Naive B cell (primary cell): Measurements from ENCODE around the gene NUP62CL. TPM values are rescaled to one million over a fixed set of nuclear protein-coding genes. Genes with fewer than 3 reads are reported as not detected.
"Not testable (repeated sequence)": the region's sequence is repeated elsewhere in the genome, so short reads cannot be mapped to it uniquely, and the experiment has no call there.

Experiments
- ATAC-seq, 2 donors: fragments of 150-1000 bp; cut with Tn5 transposase; 2 replicates each; pipeline ENCODE4 v1.10.0; 2021; ENCODE audit warnings: low read depth in 2 of 2, mild to moderate bottlenecking in 2 of 2, moderate library complexity in 2 of 2
- DNase-seq: peaks from one replicate; pipeline ENCODE4 v3.0.0; 2022
- H3K27ac Mint-ChIP-seq, 6 donors: one replicate each; pipeline ENCODE4 v1.8.0; 2020 to 2022; ENCODE audit warnings: mild to moderate bottlenecking in 6 of 6, mixed read lengths in 6 of 6, moderate library complexity in 5 of 6, inconsistent platforms in 2 of 6
- H3K27me3 Mint-ChIP-seq, 3 donors: one replicate each; pipeline ENCODE4 v1.8.0; 2021 to 2022; ENCODE audit warnings: mixed read lengths in 3 of 3, mild to moderate bottlenecking in 1 of 3
- H3K36me3 Mint-ChIP-seq, 2 donors: one replicate each; pipeline ENCODE4 v1.8.0; 2020 to 2022; ENCODE audit warnings: mixed read lengths in 2 of 2, inconsistent platforms in 1 of 2, mild to moderate bottlenecking in 1 of 2
- H3K4me1 Mint-ChIP-seq, 3 donors: one replicate each; pipeline ENCODE4 v1.8.0; 2020 to 2022; ENCODE audit warnings: mixed read lengths in 3 of 3, inconsistent platforms in 1 of 3, mild to moderate bottlenecking in 1 of 3, moderate library complexity in 1 of 3
- H3K4me3 Mint-ChIP-seq, 8 donors: one replicate each; pipeline ENCODE4 v1.8.0; 2020 to 2022; ENCODE audit warnings: mild to moderate bottlenecking in 8 of 8, mixed read lengths in 8 of 8, moderate library complexity in 8 of 8, inconsistent platforms in 2 of 8
- H3K9me3 Mint-ChIP-seq, 7 donors: one replicate each; pipeline ENCODE4 v1.8.0; 2020 to 2022; ENCODE audit warnings: mixed read lengths in 7 of 7, mild to moderate bottlenecking in 5 of 7, inconsistent platforms in 2 of 7, moderate library complexity in 1 of 7
- polyA plus RNA-seq, 6 donors: library from polyadenylated mRNA; unstranded; fragments of 300-500 nt; fragmentation: Illumina TruSeq; gene quantifications; one replicate each; pipeline ENCODE4 v1.2.3, GENCODE V29; 2021; ENCODE audit warnings: low read depth in 6 of 6

NUP62CL gene
- polyA plus RNA-seq, 6 donors from 2014 or later = 0.86 to 4.5 (median 1.8) TPM; not detected in 1

GRCh38 chrX:107171369-107172102 lies 34.7 kb downstream of the NUP62CL start:
- ATAC-seq (no peak), DNase-seq (no peak)
- Mint-ChIP-seq H3K27ac (no peak overlapping the region), H3K9me3 (peaks cover 0 to 2% (median 0%) of the 10 kb centered on the region in 7 donors), H3K36me3 (no peaks in the 10 kb centered on the region), H3K4me1 (no peaks in the 10 kb centered on the region), H3K4me3 (no peak overlapping the region), H3K27me3 (peaks cover 0 to 7% (median 0%) of the 10 kb centered on the region in 3 donors)

GRCh38 chrX:107168712-107169111 lies 37.5 kb downstream of the NUP62CL start:
- Mint-ChIP-seq H3K9me3 (peaks cover 0 to 2% (median 0%) of the 10 kb centered on the region in 7 donors), H3K27ac (no peak overlapping the region), H3K4me3 (no peak overlapping the region), H3K4me1 (no peaks in the 10 kb centered on the region), H3K27me3 (no peaks in the 10 kb centered on the region), H3K36me3 (no peaks in the 10 kb centered on the region)
- ATAC-seq (no peak), DNase-seq (no peak)

- no peak overlapping the region for H3K4me3 Mint-ChIP-seq
- ATAC-seq = no peak
- peaks cover 0 to 2% (median 0%) of the 10 kb centered on the region in 7 donors for H3K9me3 Mint-ChIP-seq
- no peaks in the 10 kb centered on the region for H3K27me3 Mint-ChIP-seq
- H3K4me1 Mint-ChIP-seq = no peaks in the 10 kb centered on the region
- no peak for DNase-seq
- no peak overlapping the region for H3K27ac Mint-ChIP-seq
- no peaks in the 10 kb centered on the region for H3K36me3 Mint-ChIP-seq
Measured at GRCh38 chrX:107168257-107168656, 38.0 kb downstream of the NUP62CL start.

GRCh38 chrX:107167163-107167921 lies 38.9 kb downstream of the NUP62CL start:
- Mint-ChIP-seq H3K4me3 (no peak overlapping the region), H3K9me3 (peaks cover 0 to 2% (median 0%) of the 10 kb centered on the region in 7 donors), H3K27me3 (no peaks in the 10 kb centered on the region), H3K4me1 (no peaks in the 10 kb centered on the region), H3K36me3 (no peaks in the 10 kb centered on the region), H3K27ac (peak overlapping the region in 1 of 6 donors; percentile 18)
- no peak for ATAC-seq
- no peak for DNase-seq

GRCh38 chrX:107157618-107158017 lies 48.6 kb downstream of the NUP62CL start:
- H3K27ac Mint-ChIP-seq, H3K9me3 Mint-ChIP-seq, ATAC-seq, H3K4me3 Mint-ChIP-seq, DNase-seq, H3K4me1 Mint-ChIP-seq, H3K27me3 Mint-ChIP-seq, H3K36me3 Mint-ChIP-seq: not testable (repeated sequence)

GRCh38 chrX:107155621-107156430 lies 50.4 kb downstream of the NUP62CL start:
- not testable (repeated sequence) for H3K4me1 Mint-ChIP-seq, H3K27me3 Mint-ChIP-seq, DNase-seq, H3K36me3 Mint-ChIP-seq, H3K9me3 Mint-ChIP-seq, ATAC-seq, H3K27ac Mint-ChIP-seq
- peak overlapping the region in 7 of 8 donors; percentile 15 to 67 (median 42) for H3K4me3 Mint-ChIP-seq

DNA sequence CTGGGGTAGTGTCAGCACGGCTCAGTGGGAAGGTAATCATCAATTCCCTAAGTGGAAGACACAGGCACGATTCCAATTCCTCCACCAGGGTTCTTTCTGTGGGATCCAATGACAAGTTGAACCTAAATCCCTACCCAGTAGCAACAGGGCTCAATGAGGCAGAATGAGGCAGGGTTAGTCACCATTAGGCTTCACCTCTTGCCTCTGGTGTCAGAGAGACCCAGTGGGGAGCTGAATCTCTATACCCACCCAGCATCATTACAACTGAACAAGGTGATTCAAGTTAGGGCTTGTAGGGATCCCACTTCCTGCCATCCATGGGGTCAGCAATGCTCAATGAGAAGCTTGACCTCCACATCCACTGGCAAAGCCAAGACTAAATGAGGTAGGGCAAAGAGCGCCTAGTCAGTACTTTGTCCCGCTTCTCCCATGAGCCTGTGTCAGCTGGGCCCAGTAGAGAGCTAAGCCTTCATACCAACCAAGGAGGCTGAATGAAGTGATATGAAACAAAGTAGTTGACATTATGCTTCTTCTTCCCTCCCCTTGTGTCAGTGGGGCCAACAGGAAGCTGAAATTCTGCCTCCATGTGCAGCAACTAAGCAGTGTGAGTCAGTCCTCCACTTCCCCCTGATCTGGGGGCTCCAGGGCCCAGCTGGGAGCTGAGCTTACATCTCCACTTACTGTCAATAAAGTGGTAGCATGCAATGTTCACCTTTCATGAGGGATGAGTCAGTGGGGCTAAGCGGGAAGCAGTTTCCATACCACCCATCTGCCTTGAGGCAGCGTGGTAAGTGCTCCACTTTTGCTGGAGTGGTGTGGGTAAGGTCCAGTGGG lies 51.2 kb downstream of the NUP62CL start:
- H3K27ac Mint-ChIP-seq = no peak overlapping the region
- no peaks in the 10 kb centered on the region for H3K36me3 Mint-ChIP-seq
- H3K4me1 Mint-ChIP-seq = peaks cover 0 to 3% (median 0%) of the 10 kb centered on the region in 3 donors
- no peaks in the 10 kb centered on the region for H3K27me3 Mint-ChIP-seq
- H3K9me3 Mint-ChIP-seq = peaks cover 0 to 3% (median 0%) of the 10 kb centered on the region in 7 donors
- no peak for DNase-seq
- no peak for ATAC-seq
- peak overlapping the region in 7 of 8 donors; percentile 15 to 67 (median 35) for H3K4me3 Mint-ChIP-seq

DNA sequence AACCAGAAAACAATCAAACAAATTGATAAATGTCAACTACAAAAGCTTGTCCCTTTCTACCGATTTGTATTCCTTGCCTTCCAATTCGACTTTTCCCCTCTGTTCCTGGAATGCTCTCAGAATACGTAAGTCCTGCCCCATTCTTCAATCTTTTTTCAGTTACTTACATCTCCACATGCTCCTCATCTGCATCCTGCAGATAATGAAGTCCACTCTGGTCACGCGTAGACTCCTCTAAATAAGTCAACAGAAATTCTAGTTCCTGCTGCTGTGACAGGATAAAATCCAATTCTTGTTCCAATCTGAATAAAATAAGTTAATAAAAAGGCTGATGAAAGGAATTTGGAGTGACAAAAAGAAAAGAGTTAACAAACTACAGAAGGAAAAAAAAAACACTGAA lies 53.2 kb downstream of the NUP62CL start:
- Mint-ChIP-seq H3K36me3 (no peaks in the 10 kb centered on the region), H3K4me3 (no peak overlapping the region), H3K27ac (no peak overlapping the region), H3K9me3 (peaks cover 0 to 3% (median 0%) of the 10 kb centered on the region in 7 donors), H3K4me1 (peaks cover 0 to 3% (median 0%) of the 10 kb centered on the region in 3 donors), H3K27me3 (no peaks in the 10 kb centered on the region)
- ATAC-seq = no peak
- no peak for DNase-seq

GRCh38 chrX:107146670-107147069 lies 59.6 kb downstream of the NUP62CL start:
- Mint-ChIP-seq H3K4me3 (no peak overlapping the region), H3K9me3 (no peaks in the 10 kb centered on the region), H3K27me3 (no peaks in the 10 kb centered on the region), H3K4me1 (no peaks in the 10 kb centered on the region), H3K27ac (no peak overlapping the region), H3K36me3 (no peaks in the 10 kb centered on the region)
- DNase-seq (no peak), ATAC-seq (no peak)

GRCh38 chrX:107135965-107136307 lies 70.3 kb downstream of the NUP62CL start:
- Mint-ChIP-seq H3K4me3 (no peak overlapping the region), H3K9me3 (peaks cover 0 to 3% (median 0%) of the 10 kb centered on the region in 7 donors), H3K4me1 (no peaks in the 10 kb centered on the region), H3K27ac (no peak overlapping the region), H3K36me3 (no peaks in the 10 kb centered on the region), H3K27me3 (peaks cover 0 to 6% (median 0%) of the 10 kb centered on the region in 3 donors)
- ATAC-seq (no peak), DNase-seq (no peak)

DNA sequence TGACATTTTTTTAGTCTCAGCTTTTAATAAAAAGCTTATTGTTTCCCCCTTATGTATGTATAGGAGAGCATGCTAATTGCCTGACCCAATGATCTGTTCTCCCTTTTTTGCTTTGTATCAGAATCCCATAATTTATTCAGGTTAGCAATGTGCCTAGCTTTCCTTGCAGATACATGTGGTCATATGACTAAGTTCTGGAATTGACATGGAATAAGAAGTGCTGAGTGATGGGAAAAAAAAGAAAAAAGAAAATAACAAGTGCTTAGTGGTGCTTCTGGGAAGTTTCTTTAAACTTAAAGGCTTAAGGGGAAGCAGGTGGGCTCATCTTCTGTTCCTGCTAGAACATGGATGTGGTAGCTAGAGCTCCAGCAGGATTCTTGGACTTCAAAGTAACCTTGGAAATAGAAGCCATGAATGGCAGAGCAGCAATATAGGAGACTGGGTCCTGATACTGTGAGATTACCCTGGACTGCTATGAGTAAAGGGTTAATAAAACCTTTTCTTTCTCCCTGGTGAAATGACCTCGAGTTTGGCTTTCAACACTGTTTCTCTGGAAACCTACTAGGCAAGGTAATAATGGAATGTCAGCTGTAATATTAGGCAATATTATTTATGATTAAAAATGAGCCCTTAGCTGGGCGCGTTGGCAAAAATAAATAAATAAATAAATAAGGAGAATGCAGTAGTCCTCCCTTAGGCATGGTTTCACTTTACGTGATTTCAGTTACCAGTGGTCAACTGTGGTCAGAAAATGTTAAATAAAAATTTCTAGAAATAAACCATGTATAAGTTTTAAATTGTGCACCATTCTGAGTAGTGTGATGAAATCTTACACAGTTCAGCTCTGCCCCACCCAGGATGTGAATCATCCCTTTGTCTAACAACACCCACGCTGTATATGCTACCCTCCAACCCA lies 70.9 kb downstream of the NUP62CL start:
- H3K36me3 Mint-ChIP-seq = no peaks in the 10 kb centered on the region
- H3K27ac Mint-ChIP-seq = no peak overlapping the region
- DNase-seq (no peak), ATAC-seq (no peak)
- H3K27me3 Mint-ChIP-seq = peaks cover 0 to 6% (median 0%) of the 10 kb centered on the region in 3 donors
- H3K4me3 Mint-ChIP-seq = no peak overlapping the region
- no peaks in the 10 kb centered on the region for H3K4me1 Mint-ChIP-seq
- H3K9me3 Mint-ChIP-seq = peaks cover 0 to 3% (median 0%) of the 10 kb centered on the region in 7 donors

DNA sequence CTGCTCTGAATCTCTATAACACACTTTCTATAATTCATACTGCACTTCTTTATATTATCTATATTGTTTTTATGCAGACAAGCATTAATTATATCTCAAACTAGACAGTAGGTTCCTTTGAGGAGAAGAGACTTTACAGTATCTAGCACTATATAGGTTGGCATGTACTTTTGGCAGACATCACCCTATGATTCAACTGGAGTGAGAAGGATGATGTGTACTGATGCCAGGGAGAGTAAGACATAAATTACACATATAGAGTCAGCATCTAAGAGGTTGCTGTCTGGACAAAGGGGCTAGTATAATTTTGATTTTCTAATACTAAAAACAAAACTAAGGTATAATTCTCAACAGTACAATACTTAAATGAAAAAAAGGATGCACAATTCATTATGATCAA lies 82.5 kb downstream of the NUP62CL start:
- no peaks in the 10 kb centered on the region for H3K36me3 Mint-ChIP-seq

More for the DNA sequence above, 82.5 kb downstream of the NUP62CL start:
- peaks cover 0 to 5% (median under 1%) of the 10 kb centered on the region in 3 donors for H3K4me1 Mint-ChIP-seq
- no peak overlapping the region for H3K27ac Mint-ChIP-seq
- H3K27me3 Mint-ChIP-seq = no peaks in the 10 kb centered on the region
- DNase-seq = no peak
- H3K4me3 Mint-ChIP-seq = no peak overlapping the region
- no peak for ATAC-seq
- no peaks in the 10 kb centered on the region for H3K9me3 Mint-ChIP-seq
